SH-SY5Y (cell line): Measurements from ENCODE around the gene RAD51B.

ENCODE experiments used
- GATA2 ChIP-seq: IDR thresholded peaks from 2 replicates; pipeline ENCODE4 v1.6.1; 2011; ENCODE audit warnings: mild to moderate bottlenecking, low read depth, low read length
- GATA3 ChIP-seq: IDR thresholded peaks from 2 replicates; pipeline ENCODE4 v1.6.1; 2011; ENCODE audit warnings: low read depth, mild to moderate bottlenecking, low read length, moderate library complexity

DNA sequence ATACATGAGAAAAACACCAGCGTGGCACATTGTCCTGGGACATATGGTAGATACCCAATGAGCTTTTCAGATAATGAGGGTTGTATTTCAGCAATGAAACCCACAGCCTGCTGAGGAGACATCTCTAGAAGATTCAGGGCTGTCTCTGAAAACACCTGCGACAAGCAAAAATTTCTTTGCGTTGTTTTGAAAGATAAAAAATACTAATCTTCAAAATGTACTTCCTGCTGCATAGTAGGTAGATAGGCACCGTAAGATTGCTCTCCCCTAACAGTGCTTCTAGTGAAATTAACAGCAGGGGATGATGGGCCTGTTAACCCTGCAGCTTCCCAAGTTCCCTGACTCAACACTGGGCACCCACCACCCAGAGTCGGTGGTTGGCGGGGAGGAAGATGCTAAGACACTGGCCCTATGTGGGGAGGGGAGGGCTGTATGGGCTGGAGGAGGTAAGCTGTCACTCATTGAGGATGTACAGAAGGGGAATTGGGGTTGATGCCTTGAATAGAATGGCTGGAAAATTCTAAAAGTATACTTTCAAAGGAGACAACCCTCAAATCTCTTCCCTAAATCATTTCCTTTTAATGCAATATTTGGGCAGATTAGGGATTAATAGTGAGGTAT lies 953.3 kb downstream of the RAD51B start:
- TF ChIP-seq GATA2: no peak
- no peak for TF ChIP-seq GATA3
